D721Med (cell line): Measurements from ENCODE around the gene FRMD5.

Experiments used
- DNase-seq: peaks from one replicate; pipeline ENCODE4 v3.0.0; 2011; ENCODE audit warnings: low spot score; ENCODE audit not compliant: insufficient read length
- FAIRE-seq: peaks from 2 replicates; lab custom pipeline; 2011; peaks lifted over from hg19 to GRCh38; lab: Jason Lieb, UNC
- TF ChIP-seq, protein P1 (sequence below): IDR thresholded peaks from 2 replicates; pipeline ENCODE4 v1.5.1; 2012; ENCODE audit warnings: mild to moderate bottlenecking, control low read depth; ENCODE audit not compliant: insufficient read depth; ENCODE audit errors: missing control alignments

Gene FRMD5

DNA sequence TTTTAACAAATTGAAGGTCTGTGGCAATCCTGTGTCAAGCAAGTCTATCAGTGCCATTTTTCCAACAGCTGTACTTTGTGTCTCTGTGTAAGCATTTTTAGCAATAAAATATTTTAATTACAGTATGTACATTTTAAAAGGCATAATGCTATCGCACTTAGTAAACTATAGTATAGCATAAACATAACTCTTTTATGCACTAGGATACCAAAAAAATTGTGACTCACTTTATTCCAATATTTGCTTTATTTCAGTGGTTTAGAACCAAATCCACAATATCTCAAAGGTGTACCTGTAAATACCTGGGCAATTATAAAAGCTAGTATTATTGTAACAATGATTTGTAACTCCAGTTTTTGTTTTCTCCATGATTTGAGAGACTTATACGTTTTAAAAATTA lies 46.5 kb downstream of the FRMD5 start:
- FAIRE-seq (no peak), DNase-seq (no peak)
- TF ChIP-seq, protein P1, sequence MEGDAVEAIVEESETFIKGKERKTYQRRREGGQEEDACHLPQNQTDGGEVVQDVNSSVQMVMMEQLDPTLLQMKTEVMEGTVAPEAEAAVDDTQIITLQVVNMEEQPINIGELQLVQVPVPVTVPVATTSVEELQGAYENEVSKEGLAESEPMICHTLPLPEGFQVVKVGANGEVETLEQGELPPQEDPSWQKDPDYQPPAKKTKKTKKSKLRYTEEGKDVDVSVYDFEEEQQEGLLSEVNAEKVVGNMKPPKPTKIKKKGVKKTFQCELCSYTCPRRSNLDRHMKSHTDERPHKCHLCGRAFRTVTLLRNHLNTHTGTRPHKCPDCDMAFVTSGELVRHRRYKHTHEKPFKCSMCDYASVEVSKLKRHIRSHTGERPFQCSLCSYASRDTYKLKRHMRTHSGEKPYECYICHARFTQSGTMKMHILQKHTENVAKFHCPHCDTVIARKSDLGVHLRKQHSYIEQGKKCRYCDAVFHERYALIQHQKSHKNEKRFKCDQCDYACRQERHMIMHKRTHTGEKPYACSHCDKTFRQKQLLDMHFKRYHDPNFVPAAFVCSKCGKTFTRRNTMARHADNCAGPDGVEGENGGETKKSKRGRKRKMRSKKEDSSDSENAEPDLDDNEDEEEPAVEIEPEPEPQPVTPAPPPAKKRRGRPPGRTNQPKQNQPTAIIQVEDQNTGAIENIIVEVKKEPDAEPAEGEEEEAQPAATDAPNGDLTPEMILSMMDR = no peak

DNA sequence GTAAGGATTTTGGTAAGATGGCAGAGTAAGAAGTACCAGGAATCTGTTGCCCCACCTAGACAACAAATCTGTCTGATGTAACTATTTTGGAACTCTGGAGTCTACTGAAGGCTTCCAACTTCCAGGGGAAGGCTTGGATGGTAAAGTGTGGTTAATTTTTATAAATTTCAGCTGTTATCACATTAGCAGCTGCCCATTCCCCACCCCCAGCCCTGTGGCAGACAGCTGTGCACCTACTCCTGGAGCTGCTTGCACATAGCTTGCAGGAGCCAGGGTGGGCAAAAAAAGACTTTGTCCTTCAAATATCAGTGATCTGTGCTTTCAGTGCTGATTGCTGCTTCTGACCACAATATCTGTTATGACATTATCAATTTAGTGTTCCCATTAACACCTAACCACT lies 47.4 kb downstream of the FRMD5 start:
- TF ChIP-seq, protein P1 = no peak
- no peak for DNase-seq
- FAIRE-seq = no peak

- DNase-seq (no peak), FAIRE-seq (no peak)
- TF ChIP-seq, protein P1 = no peak
Observed at GRCh38 chr15:44145495-44145894, 49.6 kb downstream of the FRMD5 start.

- TF ChIP-seq, protein P1 = no peak
- no peak for FAIRE-seq
- DNase-seq = no peak
Observed at GRCh38 chr15:44144992-44145391, 50.1 kb downstream of the FRMD5 start.

- no peak for DNase-seq
- no peak for FAIRE-seq
- TF ChIP-seq, protein P1 = no peak
Observed at GRCh38 chr15:44144184-44144583, 50.9 kb downstream of the FRMD5 start.

DNA sequence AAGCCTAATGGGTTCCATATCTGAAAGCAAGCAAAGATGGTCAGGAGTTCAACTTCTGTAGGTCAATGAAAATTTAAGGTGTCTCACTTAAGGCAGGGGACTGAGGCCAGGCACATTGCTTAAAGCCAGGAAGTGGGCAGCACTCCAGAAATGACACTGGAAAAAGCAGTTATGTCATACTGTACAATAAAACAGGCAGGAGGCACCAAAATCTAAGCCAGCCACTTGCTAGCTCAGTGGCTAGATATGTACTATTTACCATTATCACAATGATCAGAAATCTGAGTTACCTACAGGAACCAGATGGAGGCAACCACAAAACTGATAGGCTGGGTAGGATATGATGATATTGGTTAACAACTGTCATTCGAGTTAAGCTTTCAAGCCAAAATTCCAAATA lies 57.3 kb downstream of the FRMD5 start:
- FAIRE-seq (no peak), DNase-seq (no peak)

GRCh38 chr15:44136991-44137477 lies 58.0 kb downstream of the FRMD5 start:
- TF ChIP-seq, protein P1 = no peak
- no peak for FAIRE-seq
- DNase-seq = no peak

More for the DNA sequence above, 57.3 kb downstream of the FRMD5 start:
- TF ChIP-seq, protein P1 = no peak
